A673 (cell line): Measurements from ENCODE around the gene ZNF771. TPM values are rescaled to one million over a fixed set of nuclear protein-coding genes. Genes with fewer than 3 reads are reported as not detected.

Experiments
- BruUV-seq: library from RNA; stranded (reverse); fragments of 400-500 nt; replicated peaks from 2 replicates; lab custom pipeline; 2021; lab: Mats Ljungman, UMichigan
- CTCF ChIA-PET: fragments of 300-600 bp; sonication (Branson Sonifier 250); formaldehyde crosslinking; loops from one replicate; lab custom pipeline; 2022; ENCODE audit warnings: antibody characterized with exemption; lab: Charles Lee
- POLR2A ChIA-PET: fragments of 300-600 bp; sonication (Branson Sonifier 250); formaldehyde crosslinking; loops from one replicate; lab custom pipeline; 2022; ENCODE audit warnings: antibody characterized with exemption; ENCODE audit not compliant: low non-redundant PET; lab: Charles Lee
- DNase-seq: peaks from one replicate; pipeline ENCODE4 v3.0.0-alpha.2; 2015; ENCODE audit warnings: low spot score
- H3K27ac ChIP-seq: fragments of 200-600 bp; sonication (generic); 2 replicates; pipeline ENCODE4 v1.5.1; 2016; ENCODE audit warnings: mixed run types, low read depth, mild to moderate bottlenecking, mixed read lengths, antibody characterized with exemption, low read length; ENCODE audit not compliant: poor library complexity, severe bottlenecking
- H3K27me3 ChIP-seq: fragments of 200-600 bp; sonication (generic); replicated peaks from 2 replicates; pipeline ENCODE4 v1.6.1; 2017; ENCODE audit warnings: mixed run types, low read depth, mild to moderate bottlenecking, mixed read lengths, antibody characterized with exemption, low read length; ENCODE audit not compliant: insufficient read depth, poor library complexity
- H3K36me3 ChIP-seq: fragments of 200-600 bp; sonication (generic); 2 replicates; pipeline ENCODE4 v1.6.1; 2016; ENCODE audit warnings: mixed run types, mild to moderate bottlenecking, mixed read lengths, antibody characterized with exemption, low read length; ENCODE audit not compliant: insufficient read depth, poor library complexity, severe bottlenecking
- H3K4me1 ChIP-seq: fragments of 200-600 bp; sonication (generic); 2 replicates; pipeline ENCODE4 v1.6.1; 2017; ENCODE audit warnings: mixed run types, mild to moderate bottlenecking, mixed read lengths, antibody characterized with exemption, low read length; ENCODE audit not compliant: insufficient read depth, poor library complexity, severe bottlenecking
- H3K4me3 ChIP-seq: fragments of 200-600 bp; sonication (generic); 2 replicates; pipeline ENCODE4 v1.5.1; 2016; ENCODE audit warnings: low read depth, mixed run types, mild to moderate bottlenecking, mixed read lengths, low read length; ENCODE audit not compliant: poor library complexity, severe bottlenecking
- H3K9me3 ChIP-seq: fragments of 200-600 bp; sonication (generic); 2 replicates; pipeline ENCODE4 v1.6.1; 2016; ENCODE audit warnings: mixed run types, low read depth, mild to moderate bottlenecking, mixed read lengths, antibody characterized with exemption, low read length; ENCODE audit not compliant: poor library complexity, severe bottlenecking
- CTCF ChIP-seq: fragments of 300-800, 200-600 bp; sonication (generic); conservative IDR thresholded peaks from 2 replicates; pipeline ENCODE4 v1.5.1; 2017; ENCODE audit warnings: low read depth, mild to moderate bottlenecking, antibody characterized with exemption, low read length, moderate library complexity, mixed read lengths
- EZH2 ChIP-seq: fragments of 200-600 bp; sonication (generic); IDR thresholded peaks from 2 replicates; pipeline ENCODE4 v1.6.1; 2017; ENCODE audit warnings: borderline replicate concordance, low read depth, mild to moderate bottlenecking, mixed read lengths, antibody characterized with exemption, low read length; ENCODE audit not compliant: poor library complexity, severe bottlenecking
- intact Hi-C: fragments of 100-400 bp; cut with micrococcal nuclease; formaldehyde crosslinking; loops from one replicate; pipeline ENCODE4 v1.10.0; 2022; ENCODE audit not compliant: unreplicated experiment
- total RNA-seq: library from RNA; stranded (reverse); gene quantifications from 2 replicates; pipeline ENCODE4 v1.2.3, GENCODE V29; 2021

Gene ZNF771
- total RNA-seq, 1 experiment from 2014 or later, result 22.2 TPM

GRCh38 chr16:30397056-30397455, 10.3 kb upstream of the ZNF771 start:
- POLR2A ChIA-PET, result no interaction called here

GRCh38 chr16:30397776-30398660, 9.4 kb upstream of the ZNF771 start:
- Histone ChIP-seq H3K9me3 (no peaks in the 10 kb centered on the region), H3K27me3 (no peaks in the 10 kb centered on the region), H3K27ac (no peak overlapping the region), H3K4me3 (no peak overlapping the region), H3K36me3 (peaks cover 10% of the 10 kb centered on the region), H3K4me1 (peaks cover 29% of the 10 kb centered on the region)
- no peak for DNase-seq
- no TSS peak for BruUV-seq
- intact Hi-C loops, result no loop called here
- TF ChIP-seq CTCF (no peak), EZH2 (no peak)
- ChIA-PET POLR2A (no interaction called here), CTCF (interaction anchor here (0.5 kb wide), 1 partner anchor 17 kb away, joined by 3 read pairs; no protein-coding TSS in a partner anchor)

More at GRCh38 chr16:30397056-30397455, 10.3 kb upstream of the ZNF771 start:
- intact Hi-C loops, result no loop called here
- no peak overlapping the region for H3K4me3 ChIP-seq
- peaks cover 10% of the 10 kb centered on the region for H3K36me3 ChIP-seq
- no TSS peak for BruUV-seq
- TF ChIP-seq CTCF, result no peak
- TF ChIP-seq EZH2, result no peak
- CTCF ChIA-PET, result interaction anchor here (2.3 kb wide), 1 partner anchor 12 kb away, joined by 9 read pairs; no protein-coding TSS in a partner anchor
- H3K9me3 ChIP-seq, result no peaks in the 10 kb centered on the region
- no peak overlapping the region for H3K27ac ChIP-seq
- DNase-seq, result no peak
- no peaks in the 10 kb centered on the region for H3K27me3 ChIP-seq
- peaks cover 29% of the 10 kb centered on the region for H3K4me1 ChIP-seq

GRCh38 chr16:30398661-30399434, 8.6 kb upstream of the ZNF771 start:
- peaks cover 29% of the 10 kb centered on the region for H3K4me1 ChIP-seq
- no TSS peak for BruUV-seq
- TF ChIP-seq CTCF (no peak), EZH2 (no peak)
- peak overlapping the region; percentile 91 for H3K27ac ChIP-seq
- ChIA-PET CTCF (interaction anchor here (1.0 kb wide), 1 partner anchor 31 kb away, joined by 4 read pairs; the partner anchor contains the start of gene DCTPP1), POLR2A (interaction anchor here (0.6 kb wide), 1 partner anchor 220 kb away, joined by 3 read pairs; no protein-coding TSS in a partner anchor)
- no peaks in the 10 kb centered on the region for H3K27me3 ChIP-seq
- H3K4me3 ChIP-seq, result no peak overlapping the region
- H3K9me3 ChIP-seq, result no peaks in the 10 kb centered on the region
- H3K36me3 ChIP-seq, result peaks cover 10% of the 10 kb centered on the region
- no peak for DNase-seq
- intact Hi-C loops, result no loop called here
